GM21619 (cell line): ENCODE data around the gene MAGEA2.
"Not testable (repeated sequence)": the region's sequence is repeated elsewhere in the genome, so short reads cannot be mapped to it uniquely, and the experiment has no call there.

Experiments used
- ATAC-seq: cut with Tn5 transposase; IDR thresholded peaks from one replicate; pipeline ENCODE4 v1.9.1; 2021; ENCODE audit not compliant: unreplicated experiment

MAGEA2 gene

DNA sequence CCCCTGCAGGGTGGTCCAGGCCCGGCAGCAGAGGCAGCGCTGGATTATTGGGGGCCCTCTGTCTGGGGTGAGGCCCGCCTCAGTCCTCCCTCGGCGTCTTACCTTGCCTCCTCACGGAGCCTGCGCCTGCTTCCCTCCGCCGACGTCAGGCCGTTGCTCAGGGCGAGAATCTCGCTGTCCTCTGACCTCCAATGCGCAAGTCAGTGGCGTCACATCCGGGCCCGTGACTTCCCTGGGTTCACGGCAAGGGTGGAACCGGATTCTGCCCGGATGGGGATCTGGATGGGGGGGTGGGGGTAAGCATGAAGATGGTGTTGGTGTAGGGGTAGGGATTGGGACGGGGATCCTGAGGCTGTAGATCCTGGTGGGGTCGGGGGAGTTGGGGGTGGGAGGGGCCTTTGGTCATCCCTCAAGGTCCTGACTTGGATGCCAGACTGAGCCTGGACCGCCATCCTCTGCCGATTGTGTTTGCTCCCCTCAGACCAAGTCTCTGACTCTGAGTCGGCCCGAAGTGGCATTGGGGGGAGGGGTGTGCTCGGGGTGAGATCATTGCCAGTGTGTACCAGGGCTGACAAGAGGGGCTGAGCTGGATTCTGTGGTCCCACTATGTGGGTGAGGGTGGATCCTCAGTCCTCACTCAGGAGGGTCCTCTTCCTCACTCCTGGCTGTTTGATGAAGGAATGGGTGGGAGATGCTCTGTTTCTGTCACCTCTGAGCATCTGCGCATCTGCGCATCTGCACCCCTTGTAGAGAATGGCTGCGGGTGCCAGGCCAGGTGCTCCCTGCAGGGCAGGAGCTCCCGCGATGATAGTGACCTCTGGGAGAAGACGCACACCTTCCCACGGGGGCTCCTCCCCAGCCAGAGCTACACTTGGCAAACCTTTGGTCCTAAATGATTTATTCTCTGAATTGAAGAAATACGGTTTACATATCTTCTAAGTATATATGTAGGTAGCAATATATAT, at the start of gene MAGEA2:
Gene MAGEA2, minus strand, starts transcription at position 157 of the 965 bp plus-strand sequence. CDS start 2,479 bp downstream, outside the sequence.
- not testable (repeated sequence) for ATAC-seq

- no peak for ATAC-seq
Measured at GRCh38 chrX:152798945-152799344, 45.3 kb upstream of the MAGEA2 start.

GRCh38 chrX:152787062-152787461, 33.4 kb upstream of the MAGEA2 start:
- ATAC-seq: peak; percentile 74

DNA sequence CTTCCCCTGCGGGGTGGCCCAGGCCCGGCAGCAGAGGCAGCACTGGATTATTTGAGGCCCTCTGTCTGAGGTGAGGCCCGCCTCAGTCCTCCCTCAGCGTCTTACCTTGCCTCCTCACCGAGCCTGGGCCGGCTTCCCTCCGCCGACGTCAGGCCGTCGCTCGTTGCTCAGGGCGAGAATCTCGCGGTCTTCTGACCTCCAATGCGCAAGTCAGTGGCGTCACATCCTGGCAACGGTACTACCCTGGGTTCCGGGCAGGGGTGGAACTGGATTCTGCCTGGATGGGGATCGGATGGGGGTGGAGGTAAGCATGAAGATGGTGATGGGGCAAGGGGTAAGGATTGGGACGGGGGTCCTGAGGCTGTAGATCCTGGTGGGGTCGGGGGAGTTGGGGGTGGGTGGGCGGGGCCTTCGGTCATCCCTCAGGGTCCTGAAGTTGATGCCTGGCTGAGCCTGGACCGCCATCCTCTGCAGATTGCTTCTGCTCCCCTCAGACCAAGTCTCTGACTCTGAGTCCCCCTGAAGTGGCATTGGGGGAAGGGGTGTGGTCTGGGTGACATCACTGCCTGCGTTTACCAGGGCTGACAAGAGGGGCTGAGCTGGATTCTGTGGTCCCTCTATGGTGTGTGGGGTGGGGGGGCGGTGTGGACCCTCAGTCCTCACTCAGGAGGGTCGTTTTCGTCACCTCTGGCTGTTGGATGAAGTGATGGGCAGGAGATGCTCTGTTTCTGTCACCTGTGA, 16.1 kb upstream of the MAGEA2 start, which contains the start of gene MAGEA6:
Gene MAGEA6, minus strand, starts transcription at position 141 of the 741 bp plus-strand sequence. CDS start 2,039 bp downstream, outside the sequence.
- ATAC-seq: not testable (repeated sequence)

DNA sequence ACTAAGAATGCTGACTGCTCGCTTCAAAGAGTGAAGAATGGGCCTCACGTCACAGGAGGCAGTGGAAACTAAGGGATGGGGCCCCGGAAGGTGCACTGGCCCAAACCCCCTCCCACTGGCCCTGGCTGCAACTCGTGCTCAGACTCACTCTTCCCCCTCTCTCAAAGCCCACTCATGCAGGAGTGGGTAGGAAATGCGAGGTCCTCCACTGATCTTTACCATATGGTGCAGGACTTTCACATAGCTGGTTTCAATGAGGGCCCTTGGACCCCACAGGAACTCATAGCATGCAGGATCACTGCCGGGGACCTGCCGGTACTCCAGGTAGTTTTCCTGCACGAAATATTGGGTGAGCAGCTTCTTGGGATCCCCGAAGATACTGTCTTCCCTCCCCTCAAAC, 12.9 kb upstream of the MAGEA2 start:
- ATAC-seq: not testable (repeated sequence)

DNA sequence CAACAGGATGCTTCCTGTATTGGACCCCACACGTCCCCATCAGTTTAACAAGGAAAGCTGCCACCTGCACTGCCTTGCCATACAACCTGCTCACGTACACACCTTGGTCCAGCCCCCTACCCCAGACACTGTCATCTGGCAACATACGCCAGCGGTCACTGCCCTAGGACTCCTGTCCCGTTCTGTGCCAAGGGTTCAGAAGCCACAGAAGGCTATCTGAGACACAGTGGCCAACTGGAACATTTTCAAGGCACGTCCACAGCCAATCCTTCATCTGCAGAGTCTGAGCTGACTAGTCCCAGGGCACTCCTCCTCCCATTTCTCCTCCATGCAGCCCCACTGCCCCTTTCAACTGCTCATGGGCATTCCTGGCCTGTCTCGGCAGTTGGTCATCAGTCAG, 7.9 kb upstream of the MAGEA2 start:
- not testable (repeated sequence) for ATAC-seq

DNA sequence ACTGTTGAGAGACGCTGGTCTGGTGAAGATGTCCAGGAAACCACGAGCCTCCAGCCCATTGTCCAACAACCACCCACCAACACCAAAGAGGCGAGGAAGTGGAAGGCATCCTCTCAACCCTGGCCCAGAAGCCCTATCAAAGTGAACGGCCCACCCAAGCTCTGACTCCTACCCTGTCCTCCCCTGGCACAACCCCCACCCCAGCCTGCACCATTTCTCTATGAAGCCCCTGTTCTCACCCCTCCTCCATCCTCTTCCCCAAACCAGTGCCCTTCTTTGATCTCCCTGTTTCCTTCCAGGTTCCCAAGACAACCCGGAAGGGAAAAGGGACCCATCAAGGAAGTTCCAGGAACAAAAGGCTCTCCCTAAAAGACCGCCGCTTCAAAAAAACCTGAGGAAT, 5.9 kb upstream of the MAGEA2 start:
- ATAC-seq: not testable (repeated sequence)

GRCh38 chrX:152758918-152759317, 5.3 kb upstream of the MAGEA2 start, which contains the start of gene CSAG3:
CSAG3 (plus strand) TSS chrX:152759218.
- ATAC-seq: not testable (repeated sequence)

DNA sequence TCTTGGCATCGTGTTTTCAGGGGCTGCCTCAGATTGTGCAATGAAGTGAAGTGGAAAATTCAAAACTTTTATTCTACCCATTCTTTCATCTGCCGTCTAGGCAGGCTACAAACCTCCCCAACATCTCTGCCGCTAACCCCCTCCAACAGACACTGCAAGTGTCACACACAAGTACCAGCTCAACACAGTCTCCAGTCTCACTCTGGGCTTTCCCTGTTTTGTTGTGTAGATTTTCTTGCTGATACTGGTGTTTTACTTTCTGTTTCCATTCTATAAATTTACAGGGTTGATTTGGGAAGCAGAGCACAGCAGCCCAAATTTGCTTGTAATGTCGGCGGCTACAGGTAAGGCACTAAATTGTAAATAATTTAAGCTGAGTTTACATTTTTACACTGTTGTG, 1.2 kb upstream of the MAGEA2 start:
- not testable (repeated sequence) for ATAC-seq

- ATAC-seq: no peak
Measured at GRCh38 chrX:152738560-152738959, 15.1 kb downstream of the MAGEA2 start.

DNA sequence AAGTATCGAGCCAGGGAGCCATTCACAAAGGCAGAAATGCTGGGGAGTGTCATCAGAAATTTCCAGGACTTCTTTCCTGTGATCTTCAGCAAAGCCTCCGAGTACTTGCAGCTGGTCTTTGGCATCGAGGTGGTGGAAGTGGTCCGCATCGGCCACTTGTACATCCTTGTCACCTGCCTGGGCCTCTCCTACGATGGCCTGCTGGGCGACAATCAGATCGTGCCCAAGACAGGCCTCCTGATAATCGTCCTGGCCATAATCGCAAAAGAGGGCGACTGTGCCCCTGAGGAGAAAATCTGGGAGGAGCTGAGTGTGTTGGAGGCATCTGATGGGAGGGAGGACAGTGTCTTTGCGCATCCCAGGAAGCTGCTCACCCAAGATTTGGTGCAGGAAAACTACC, 17.1 kb downstream of the MAGEA2 start:
- not testable (repeated sequence) for ATAC-seq

GRCh38 chrX:152735860-152736511, 17.7 kb downstream of the MAGEA2 start:
- ATAC-seq: no peak

GRCh38 chrX:152735101-152735500, 18.5 kb downstream of the MAGEA2 start:
- no peak for ATAC-seq

DNA sequence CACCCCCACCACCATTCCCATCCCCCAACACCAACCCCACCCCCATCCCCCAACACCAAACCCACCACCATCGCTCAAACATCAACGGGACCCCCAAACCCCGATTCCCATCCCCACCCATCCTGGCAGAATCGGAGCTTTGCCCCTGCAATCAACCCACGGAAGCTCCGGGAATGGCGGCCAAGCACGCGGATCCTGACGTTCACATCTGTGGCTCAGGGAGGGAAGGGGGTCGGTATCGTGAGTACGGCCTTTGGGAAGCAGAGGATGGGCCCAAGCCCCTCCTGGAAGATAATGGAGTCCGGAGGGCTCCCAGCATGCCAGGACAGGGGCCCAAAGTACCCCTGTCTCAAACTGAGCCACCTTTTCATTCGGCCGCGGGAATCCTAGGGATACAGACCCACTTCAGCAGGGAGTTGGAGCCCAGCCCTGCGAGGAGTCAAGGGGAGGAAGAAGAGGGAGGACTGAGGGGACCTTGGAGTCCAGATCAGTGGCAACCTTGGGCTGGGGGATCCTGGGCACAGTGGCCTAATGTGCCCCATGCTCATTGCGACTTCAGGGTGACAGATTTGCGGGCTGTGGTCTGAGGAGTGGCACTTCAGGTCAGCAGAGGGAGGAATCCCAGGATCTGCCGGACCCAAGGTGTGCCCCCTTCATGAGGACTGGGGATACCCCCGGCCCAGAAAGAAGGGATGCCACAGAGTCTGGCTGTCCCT, 19.3 kb downstream of the MAGEA2 start:
- not testable (repeated sequence) for ATAC-seq

DNA sequence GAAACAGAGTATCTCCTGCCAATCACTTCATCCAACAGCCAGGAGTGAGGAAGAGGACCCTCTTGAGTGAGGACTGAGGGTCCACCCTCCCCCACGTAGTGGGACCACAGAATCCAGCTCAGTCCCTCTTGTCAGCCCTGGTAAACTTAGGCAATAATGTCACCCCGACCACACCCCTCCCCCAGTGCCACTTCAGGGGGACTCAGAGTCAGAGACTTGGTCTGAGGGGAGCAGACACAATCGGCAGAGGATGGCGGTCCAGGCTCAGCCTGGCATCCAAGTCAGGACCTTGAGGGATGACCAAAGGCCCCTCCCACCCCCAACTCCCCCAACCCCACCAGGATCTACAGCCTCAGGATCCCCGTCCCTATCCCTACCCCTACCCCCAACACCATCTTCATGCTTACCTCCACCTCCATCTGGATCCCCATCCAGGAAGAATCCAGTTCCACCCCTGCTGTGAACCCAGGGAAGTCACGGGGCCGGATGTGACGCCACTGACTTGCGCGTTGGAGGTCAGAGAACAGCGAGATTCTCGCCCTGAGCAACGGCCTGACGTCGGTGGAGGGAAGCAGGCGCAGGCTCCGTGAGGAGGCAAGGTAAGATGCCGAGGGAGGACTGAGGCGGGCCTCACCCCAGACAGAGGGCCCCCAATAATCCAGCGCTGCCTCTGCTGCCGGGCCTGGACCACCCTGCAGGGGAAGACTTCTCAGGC, 20.2 kb downstream of the MAGEA2 start, which contains the start of the genes CSAG1 and MAGEA12:
Gene CSAG1, minus strand, starts transcription at position 461 of the 715 bp plus-strand sequence. CDS start 1,261 bp downstream, outside the sequence.
Gene MAGEA12, plus strand, starts transcription at position 497 of the 715 bp plus-strand sequence. CDS start 2,405 bp downstream, outside the sequence.
- ATAC-seq: no peak

DNA sequence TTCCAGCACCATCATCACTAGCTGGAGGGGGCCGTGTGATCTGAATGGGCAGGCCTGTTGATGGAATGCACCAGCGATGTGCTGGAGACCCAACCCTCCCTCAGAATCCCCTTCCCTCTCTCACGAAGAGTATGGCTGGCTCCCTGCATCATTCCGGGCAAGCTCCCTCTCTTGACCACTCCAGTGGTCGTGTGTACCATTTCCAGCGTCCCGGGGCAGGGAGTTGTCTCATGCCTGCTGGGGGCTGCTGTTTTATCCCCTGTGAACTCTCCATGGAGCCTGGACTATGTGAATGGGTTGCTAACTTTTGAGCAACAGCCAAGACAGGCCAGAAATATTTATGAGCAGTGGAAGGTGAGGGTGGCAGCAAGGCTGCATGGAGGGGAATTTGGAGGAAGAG, 28.2 kb downstream of the MAGEA2 start:
- no peak for ATAC-seq

DNA sequence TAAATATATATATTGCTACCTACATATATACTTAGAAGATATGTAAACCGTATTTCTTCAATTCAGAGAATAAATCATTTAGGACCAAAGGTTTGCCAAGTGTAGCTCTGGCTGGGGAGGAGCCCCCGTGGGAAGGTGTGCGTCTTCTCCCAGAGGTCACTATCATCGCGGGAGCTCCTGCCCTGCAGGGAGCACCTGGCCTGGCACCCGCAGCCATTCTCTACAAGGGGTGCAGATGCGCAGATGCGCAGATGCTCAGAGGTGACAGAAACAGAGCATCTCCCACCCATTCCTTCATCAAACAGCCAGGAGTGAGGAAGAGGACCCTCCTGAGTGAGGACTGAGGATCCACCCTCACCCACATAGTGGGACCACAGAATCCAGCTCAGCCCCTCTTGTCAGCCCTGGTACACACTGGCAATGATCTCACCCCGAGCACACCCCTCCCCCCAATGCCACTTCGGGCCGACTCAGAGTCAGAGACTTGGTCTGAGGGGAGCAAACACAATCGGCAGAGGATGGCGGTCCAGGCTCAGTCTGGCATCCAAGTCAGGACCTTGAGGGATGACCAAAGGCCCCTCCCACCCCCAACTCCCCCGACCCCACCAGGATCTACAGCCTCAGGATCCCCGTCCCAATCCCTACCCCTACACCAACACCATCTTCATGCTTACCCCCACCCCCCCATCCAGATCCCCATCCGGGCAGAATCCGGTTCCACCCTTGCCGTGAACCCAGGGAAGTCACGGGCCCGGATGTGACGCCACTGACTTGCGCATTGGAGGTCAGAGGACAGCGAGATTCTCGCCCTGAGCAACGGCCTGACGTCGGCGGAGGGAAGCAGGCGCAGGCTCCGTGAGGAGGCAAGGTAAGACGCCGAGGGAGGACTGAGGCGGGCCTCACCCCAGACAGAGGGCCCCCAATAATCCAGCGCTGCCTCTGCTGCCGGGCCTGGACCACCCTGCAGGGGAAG, 39.5 kb downstream of the MAGEA2 start, which contains the start of gene MAGEA2B:
Gene MAGEA2B, plus strand, starts transcription at position 814 of the 973 bp plus-strand sequence. CDS start 2,479 bp downstream, outside the sequence.
- ATAC-seq: not testable (repeated sequence)

DNA sequence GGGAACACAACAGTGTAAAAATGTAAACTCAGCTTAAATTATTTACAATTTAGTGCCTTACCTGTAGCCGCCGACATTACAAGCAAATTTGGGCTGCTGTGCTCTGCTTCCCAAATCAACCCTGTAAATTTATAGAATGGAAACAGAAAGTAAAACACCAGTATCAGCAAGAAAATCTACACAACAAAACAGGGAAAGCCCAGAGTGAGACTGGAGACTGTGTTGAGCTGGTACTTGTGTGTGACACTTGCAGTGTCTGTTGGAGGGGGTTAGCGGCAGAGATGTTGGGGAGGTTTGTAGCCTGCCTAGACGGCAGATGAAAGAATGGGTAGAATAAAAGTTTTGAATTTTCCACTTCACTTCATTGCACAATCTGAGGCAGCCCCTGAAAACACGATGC, 40.4 kb downstream of the MAGEA2 start:
- not testable (repeated sequence) for ATAC-seq
